ENCODE data around the gene C15orf40.

Gene C15orf40

GRCh38 chr15:82971218-82971984 is 40.0 kb downstream of the C15orf40 start:
- TF ChIP-seq CTCF (conservative IDR thresholded peaks at IDR 0.05; ENCODE audit: low read depth), result no peak
- ChIA-PET CTCF (interaction anchor here (0.7 kb wide), 2 partner anchors 8 to 55 kb away, joined by 4 read pairs; no protein-coding TSS in a partner anchor), POLR2A (ENCODE audit: low non-redundant PET) (interaction anchor here (0.6 kb wide), 1 partner anchor 10 kb away, joined by 3 read pairs; no protein-coding TSS in a partner anchor)
- no peak overlapping the region for H3K27ac ChIP-seq
- no peak for DNase-seq (ENCODE audit: low spot score)

- POLR2A ChIA-PET (ENCODE audit: low non-redundant PET), result no interaction called here
- CTCF ChIA-PET, result interaction anchor here (0.7 kb wide), 2 partner anchors 8 to 56 kb away, joined by 4 read pairs; no protein-coding TSS in a partner anchor
- DNase-seq (ENCODE audit: low spot score), result no peak
- no peak overlapping the region for H3K27ac ChIP-seq
- TF ChIP-seq CTCF (conservative IDR thresholded peaks at IDR 0.05; ENCODE audit: low read depth), result no peak
Observed at GRCh38 chr15:82970696-82971095, 40.7 kb downstream of the C15orf40 start.

GRCh38 chr15:82970078-82970686 is 41.3 kb downstream of the C15orf40 start:
- H3K27ac ChIP-seq, result no peak overlapping the region
- CTCF ChIA-PET, result no interaction called here

GRCh38 chr15:82969353-82969752 is 42.1 kb downstream of the C15orf40 start:
- POLR2A ChIA-PET (ENCODE audit: low non-redundant PET), result no interaction called here
- no peak overlapping the region for H3K27ac ChIP-seq
- CTCF ChIA-PET, result interaction anchor here (0.5 kb wide), 1 partner anchor 372 kb away, joined by 3 read pairs; no protein-coding TSS in a partner anchor
- no peak for DNase-seq (ENCODE audit: low spot score)
- no peak for TF ChIP-seq CTCF (conservative IDR thresholded peaks at IDR 0.05; ENCODE audit: low read depth)

More at GRCh38 chr15:82970078-82970686, 41.3 kb downstream of the C15orf40 start:
- no peak for TF ChIP-seq CTCF (conservative IDR thresholded peaks at IDR 0.05; ENCODE audit: low read depth)
- no peak for DNase-seq (ENCODE audit: low spot score)
- POLR2A ChIA-PET (ENCODE audit: low non-redundant PET), result no interaction called here

GRCh38 chr15:82968066-82968465 is 43.4 kb downstream of the C15orf40 start:
- H3K27ac ChIP-seq, result no peak overlapping the region
- POLR2A ChIA-PET (ENCODE audit: low non-redundant PET), result no interaction called here
- no peak for TF ChIP-seq CTCF (conservative IDR thresholded peaks at IDR 0.05; ENCODE audit: low read depth)
- CTCF ChIA-PET, result no interaction called here
- no peak for DNase-seq (ENCODE audit: low spot score)

- DNase-seq (ENCODE audit: low spot score), result no peak
- POLR2A ChIA-PET (ENCODE audit: low non-redundant PET), result no interaction called here
- H3K27ac ChIP-seq, result no peak overlapping the region
- CTCF ChIA-PET, result interaction anchor here (0.7 kb wide), 1 partner anchor 45 kb away, joined by 3 read pairs; no protein-coding TSS in a partner anchor
- TF ChIP-seq CTCF (conservative IDR thresholded peaks at IDR 0.05; ENCODE audit: low read depth), result no peak
Observed at GRCh38 chr15:82966671-82967071, 44.8 kb downstream of the C15orf40 start.

Measured in RWPE1 (cell line).